ENCODE data around the gene IL18R1. TPM values are rescaled to one million over a fixed set of nuclear protein-coding genes. Genes with fewer than 3 reads are reported as not detected.
A peak's percentile ranks its signal among the peaks of the same experiment; 100 is the strongest.
"Not testable (repeated sequence)": the region's sequence is repeated elsewhere in the genome, so short reads cannot be mapped to it uniquely, and the experiment has no call there.

Gene IL18R1
- polyA plus RNA-seq (ENCODE audit: insufficient read length in 12 of 12): 1 to 10 TPM in 3 of 12 donors, under 1 TPM in 7, not detected in 2; 0.32 to 7.2 (median 0.86) TPM
- long read RNA-seq, donor 1: 0 reads
- long read RNA-seq, donor 2: 0 reads
- long read RNA-seq, donor 3: 0 reads
- long read RNA-seq, donor 4: 0 reads
- long read RNA-seq, donor 5: 0 reads
- long read RNA-seq, donor 6: 0 reads
- long read RNA-seq, donor 7: 0 reads
- long read RNA-seq, donor 8: 0 reads
- long read RNA-seq, donor 9: 0 reads
- long read RNA-seq, donor 10: 0 reads
- long read RNA-seq, donor 11: 0 reads

DNA sequence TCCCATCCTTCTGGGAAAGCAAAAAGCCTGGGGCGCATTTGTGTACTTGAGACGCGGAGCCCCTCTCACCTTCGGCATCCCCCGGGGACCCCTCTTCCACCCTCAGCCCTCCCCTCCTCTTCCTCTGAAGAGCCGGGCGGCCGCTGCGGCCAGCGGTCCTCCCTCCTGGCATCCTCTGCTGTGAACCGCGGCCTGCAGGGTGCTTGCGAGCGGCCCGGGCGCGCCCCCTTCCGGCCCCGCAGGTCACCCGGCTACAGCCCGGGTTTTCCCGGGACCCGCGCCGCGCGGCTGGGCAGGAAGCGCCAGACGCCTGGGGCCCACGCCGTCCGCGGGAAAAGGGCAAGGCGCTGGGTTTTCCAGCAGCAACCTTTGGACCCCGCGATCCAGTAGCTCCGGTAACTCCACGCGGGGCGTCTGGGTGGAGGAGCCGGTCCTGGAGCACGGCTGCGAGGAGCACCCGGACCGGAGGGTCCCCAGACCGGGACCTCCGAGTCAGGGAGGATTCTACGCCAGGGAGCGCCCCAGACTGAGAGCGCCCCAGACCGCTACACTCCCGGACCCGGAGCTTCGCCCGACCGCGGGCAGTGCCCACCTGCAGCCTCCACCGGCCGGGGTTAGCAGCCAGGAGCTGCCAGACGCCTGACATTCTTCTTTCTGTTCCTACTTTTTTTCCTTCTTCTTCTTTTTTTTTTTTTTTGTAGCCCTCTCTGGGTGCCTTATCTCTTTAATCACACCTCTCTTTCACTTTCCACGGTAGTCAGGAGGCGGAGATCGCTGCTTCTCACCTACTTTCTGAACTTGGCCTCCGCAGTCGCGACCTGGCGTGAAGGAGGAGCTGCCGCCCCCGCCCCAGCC lies at the start of gene IL18R1:
Gene IL18R1 (plus strand): TSS at position 271 of the 855 bp plus-strand sequence. CDS start 6,865 bp downstream, outside the sequence.
- DNase-seq: peak; percentile 71

DNA sequence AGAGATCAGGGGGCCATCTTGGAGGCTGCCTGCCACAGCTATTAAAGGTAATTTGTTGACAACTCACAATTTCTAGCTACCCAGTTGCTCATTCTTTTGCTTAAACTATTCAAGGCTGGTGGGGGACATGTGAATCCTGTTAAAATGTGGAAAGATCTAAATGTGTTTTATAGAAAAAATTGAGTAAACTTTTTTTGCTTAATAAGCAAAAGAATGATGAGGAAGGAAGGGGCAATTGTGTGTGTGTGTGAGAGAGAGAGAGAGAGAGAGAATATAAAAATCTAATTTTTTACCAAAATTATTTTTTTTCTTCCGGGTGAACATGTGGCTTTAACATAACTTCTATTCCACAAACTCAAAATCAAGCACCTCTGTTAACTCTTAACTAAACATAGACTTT lies 49.5 kb upstream of the IL18R1 start:
- no peak for DNase-seq

GRCh38 chr2:102310964-102311640 lies 44.5 kb upstream of the IL18R1 start, which contains the start of gene IL1RL1:
TSS of gene IL1RL1 (plus strand) at chr2:102311563. CDS start at chr2:102338265, 26,702 bp downstream.
- no peak for DNase-seq

DNA sequence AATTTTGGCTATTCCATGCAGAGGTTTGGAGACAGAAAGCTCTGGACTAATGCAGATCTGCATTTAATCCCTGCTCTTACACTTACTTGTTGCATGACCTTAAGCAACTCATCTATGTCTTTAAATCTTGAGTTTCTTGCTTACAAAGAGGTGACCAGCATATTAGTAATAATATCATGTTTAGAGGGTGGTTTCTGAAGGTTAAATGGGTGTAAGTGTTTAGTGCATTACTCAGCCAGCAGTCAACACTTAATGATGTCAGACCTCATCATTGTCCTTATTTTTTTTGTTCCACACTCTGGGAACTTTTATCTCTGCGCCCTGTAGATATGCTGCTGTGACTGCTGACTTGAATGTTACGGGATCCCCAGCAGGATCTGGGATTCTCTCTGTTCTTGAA lies 42.6 kb upstream of the IL18R1 start:
- no peak for DNase-seq

DNA sequence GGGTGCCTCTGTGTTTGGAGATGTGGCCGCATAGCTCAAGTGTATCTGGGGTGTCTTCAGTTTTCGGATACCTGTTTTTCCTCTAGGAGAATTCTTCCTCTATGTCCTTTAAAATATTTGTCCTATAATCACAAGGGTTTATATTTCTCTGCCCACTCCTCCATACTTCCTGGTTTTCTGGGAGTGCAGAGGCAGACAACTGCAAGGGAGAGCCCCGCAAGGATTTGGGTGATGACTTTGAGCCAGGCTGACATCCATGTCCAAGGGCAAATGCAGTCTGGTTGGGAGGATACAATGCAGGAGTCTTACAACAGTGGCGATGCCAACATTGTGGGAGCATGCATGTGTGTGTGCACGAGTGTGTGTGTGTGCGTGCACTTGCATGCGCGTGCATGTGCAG lies 42.1 kb upstream of the IL18R1 start:
- DNase-seq: no peak

- no peak for DNase-seq
Measured at GRCh38 chr2:102313950-102314349, 41.6 kb upstream of the IL18R1 start.

DNA sequence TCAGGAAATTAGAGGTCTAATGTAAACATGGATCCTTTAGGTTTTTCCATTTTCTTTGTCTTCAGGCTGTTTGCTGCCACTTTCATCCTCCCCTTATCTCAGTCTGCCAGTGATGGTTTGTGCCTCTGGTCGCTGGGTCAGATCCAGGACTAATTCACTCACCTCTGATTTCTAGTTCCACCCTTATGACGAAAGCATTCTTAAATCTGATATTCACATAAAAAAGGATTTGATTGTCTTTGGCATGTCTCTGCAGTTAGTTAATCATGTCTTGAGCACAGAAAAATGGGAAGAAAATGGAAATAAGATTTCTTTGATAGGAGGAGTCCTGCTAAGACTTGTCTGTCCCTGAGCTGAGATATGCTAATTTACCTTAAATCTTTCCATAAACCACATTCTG lies 39.7 kb upstream of the IL18R1 start:
- DNase-seq: no peak

DNA sequence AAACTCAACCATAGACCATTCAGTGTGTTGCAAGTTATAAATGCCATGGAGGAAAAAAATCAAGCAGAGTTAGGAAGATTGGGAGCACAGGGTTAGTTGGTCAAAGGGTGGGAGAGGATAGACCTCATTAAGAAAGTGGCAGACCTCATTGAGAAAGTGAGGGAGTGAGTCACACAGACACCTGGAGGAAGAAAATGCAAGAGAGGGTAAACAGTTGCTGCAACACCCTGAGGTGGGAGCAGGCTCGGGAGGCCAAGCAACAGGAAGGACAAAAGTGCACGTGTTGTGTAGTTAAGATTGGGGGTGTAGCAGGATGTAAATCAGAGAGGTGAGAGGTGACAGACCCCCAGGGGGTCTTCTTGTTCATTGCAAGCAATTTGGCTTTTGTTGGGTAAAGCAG lies 37.9 kb upstream of the IL18R1 start:
- no peak for DNase-seq

- DNase-seq: no peak
Measured at GRCh38 chr2:102318437-102318836, 37.2 kb upstream of the IL18R1 start.

DNA sequence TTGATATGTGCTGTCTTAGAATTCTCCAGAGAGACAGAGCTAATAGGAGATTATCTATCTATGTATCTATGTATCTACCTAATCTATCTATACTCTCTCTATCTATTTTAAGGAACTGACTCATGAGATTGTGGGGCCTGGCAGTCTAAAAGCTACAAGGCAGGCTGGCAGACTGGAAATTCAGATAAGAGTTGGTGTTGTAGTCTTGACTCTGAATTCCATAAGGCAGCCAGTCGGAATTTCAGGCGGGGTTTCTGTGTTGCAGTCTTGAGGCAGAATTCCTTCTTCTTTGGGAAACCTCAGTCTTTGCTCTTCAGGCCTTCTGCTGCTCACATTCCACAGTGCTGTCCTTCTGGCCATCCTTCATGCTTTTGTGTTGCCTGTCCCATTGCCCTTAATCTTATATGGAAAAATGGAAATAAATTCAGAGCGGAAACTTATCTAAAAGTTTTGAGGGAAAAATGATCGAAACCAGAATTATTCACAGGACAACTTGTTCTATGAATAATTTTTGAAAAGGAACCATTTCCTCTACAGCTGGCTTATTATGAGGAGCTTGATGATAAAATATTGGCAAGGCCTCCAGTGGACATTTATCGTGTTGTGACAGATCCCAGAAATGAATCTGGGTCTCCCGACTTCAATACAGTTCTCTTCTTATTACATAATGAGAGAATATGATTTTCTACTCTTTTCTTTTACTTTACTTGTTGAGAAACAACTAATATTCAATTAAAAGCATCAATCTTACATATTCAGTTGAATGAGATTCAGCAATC lies 33.5 kb upstream of the IL18R1 start:
- no peak for DNase-seq

DNA sequence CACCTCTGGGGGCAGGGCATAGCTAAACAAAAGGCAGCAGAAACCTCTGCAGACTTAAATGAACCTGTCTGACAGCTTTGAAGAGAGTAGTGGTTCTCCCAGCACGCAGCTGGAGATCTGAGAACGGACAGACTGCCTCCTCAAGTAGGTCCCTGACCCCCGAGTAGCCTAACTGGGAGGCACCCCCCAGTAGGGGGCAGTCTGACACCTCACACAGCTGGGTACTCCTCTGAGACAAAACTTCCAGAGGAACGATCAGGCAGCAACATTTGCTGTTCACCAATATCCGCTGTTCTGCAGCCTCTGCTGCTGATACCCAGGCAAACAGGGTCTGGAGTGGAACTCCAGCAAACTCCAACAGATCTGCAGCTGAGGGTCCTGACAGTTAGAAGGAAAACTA lies 30.7 kb upstream of the IL18R1 start:
- DNase-seq: not testable (repeated sequence)

GRCh38 chr2:102331311-102331980 lies 24.1 kb upstream of the IL18R1 start:
- DNase-seq: no peak

DNA sequence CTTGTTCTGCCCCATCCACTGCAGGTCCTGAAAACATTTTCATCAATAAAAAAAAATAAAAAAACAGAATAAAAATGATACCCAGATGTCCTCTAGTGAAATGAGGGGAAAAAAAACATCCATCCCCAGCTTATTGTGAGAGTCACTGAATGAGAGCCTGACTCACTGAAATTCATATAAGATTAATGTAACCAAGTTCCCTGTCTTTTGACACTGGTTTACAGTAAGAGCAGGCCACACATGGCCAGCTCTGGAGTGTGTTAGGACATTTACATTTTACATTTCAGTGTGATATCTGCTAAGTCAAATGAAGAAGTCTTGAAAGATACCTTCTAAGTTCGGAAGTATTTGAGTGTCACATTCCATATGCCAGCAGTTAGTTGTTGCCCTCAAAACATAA lies 21.1 kb upstream of the IL18R1 start:
- no peak for DNase-seq

GRCh38 chr2:102335871-102336366 lies 19.7 kb upstream of the IL18R1 start:
- DNase-seq: no peak

DNA sequence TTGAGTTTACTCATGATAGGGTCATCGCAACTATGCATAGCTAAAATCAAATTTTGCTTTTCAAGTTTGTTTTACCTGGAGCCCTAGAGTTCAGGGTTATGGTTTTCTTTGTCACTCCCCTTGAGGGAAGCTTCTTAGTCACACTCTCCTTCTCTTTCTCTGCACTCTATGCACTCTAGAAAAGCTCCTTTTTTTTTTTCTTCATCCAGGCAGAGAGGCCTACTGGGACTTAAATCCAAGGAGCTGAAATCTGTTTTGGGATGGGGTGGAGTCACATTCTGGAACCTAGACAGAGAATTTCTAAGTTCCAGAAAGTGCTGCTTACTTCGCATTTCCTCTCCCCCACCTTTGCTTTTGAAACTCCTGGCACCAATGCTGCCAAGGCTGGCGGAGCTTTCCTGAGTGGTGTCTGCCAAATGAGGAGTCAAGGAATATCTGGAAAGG lies 19.1 kb upstream of the IL18R1 start:
- no peak for DNase-seq

DNA sequence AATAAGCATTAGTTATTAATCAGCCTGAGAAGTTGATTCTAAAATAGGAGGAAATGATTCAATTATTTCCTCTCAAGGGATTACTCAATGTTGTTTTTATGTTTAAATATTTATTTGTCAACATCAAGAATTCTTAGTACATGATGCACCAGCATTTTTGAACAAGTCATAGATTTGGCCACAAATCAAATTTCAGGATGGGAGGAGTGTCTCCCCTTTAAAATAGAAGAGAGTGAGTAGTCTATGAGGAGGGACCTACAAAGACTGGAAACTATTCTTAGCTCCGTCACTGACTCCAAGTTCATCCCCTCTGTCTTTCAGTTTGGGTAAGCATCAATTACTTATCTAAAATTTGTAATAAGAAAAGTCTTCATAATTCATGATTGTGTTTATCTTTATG lies 18.6 kb upstream of the IL18R1 start:
- DNase-seq: no peak

GRCh38 chr2:102337481-102338386 lies 17.9 kb upstream of the IL18R1 start:
- no peak for DNase-seq

GRCh38 chr2:102340778-102341177 lies 14.8 kb upstream of the IL18R1 start:
- no peak for DNase-seq

DNA sequence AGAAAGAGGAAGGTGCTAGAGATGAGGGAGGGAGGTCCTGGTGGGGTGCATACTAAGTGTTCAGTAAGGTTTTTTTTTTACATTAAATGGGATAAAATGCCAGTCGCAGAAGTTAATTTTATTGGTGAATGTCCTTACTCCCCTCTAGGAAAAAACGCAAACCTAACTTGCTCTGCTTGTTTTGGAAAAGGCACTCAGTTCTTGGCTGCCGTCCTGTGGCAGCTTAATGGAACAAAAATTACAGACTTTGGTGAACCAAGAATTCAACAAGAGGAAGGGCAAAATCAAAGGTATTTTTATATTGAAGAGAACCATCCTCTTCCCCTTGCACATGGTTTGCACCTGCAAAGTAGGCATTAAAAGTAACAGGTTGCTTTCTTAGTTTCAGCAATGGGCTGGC lies 12.7 kb upstream of the IL18R1 start:
- DNase-seq: peak; percentile 25

DNA sequence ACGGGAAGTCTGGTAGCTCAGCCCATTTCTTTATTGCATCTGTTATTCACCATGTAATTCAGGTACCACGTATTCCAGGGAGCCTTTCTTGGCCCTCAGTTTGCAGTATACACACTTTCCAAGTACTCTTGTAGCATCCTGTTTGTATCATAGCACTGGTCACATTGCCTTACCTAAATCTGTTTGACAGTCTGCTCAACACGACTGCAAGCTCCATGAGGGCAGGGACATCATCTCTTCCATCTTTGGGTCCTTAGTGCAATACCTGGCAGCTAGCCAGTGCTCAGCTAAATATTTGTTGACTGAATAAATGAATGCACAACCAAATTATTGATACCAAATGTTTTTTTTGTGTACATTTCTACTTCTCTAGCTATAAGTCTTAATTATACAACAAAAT lies 11.2 kb upstream of the IL18R1 start:
- no peak for DNase-seq

All from muscle of arm (tissue), 14 donors.